NCI-H69 (cell line): ENCODE data around the gene KRT37.

Source experiments
- DNase-seq: peaks from one replicate; lab custom pipeline; 2025; lab: John Stamatoyannopoulos, UW

Gene KRT37

DNA sequence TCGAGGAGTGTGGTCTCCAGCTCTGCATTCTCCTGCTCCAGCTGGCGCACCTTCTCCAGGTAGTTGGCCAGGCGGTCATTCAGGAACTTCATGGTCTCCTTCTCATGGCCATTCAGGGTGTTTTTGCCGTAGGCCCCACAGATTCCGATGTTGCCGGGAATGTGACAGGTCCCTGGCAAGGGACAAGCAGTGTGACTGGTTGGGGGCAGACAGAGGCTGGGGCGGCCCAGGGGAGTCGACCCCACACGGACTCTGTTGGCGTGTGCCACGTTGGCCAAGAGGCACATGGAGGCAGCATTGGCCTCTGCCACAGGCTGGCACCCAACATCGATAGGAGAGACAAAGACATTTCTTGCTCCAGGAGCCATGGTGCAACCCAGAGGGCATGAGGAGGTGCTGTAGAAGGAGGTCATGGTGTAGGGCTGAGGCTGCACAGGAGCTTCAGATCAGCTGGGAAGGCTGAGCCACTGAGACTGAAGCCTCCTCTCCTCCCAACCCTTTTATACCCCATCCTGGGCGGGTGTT, at the start of gene KRT37:
TSS of gene KRT37 (minus strand) at position 475 of the 525 bp plus-strand sequence. CDS start at position 413, 62 bp downstream.
- DNase-seq: no peak

DNA sequence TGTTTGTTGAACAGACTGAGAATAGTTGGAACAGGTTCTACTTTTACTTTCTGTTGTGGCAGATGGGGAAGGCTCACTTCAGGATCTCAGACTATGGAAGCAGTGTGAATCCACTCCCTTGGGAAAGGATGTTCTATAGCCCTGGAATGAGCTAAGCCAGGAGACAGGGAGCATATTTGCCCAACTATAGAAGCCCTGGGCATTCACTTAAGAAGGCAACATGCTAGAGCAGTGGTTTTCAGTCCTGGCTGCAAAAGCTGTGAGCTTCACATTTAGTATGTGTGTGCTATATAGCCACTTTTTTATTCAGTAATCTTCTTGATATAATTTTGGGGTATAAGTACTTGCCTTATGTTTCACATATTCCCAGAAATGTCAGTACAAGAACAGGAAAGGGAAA, 44.0 kb upstream of the KRT37 start:
- no peak for DNase-seq

DNA sequence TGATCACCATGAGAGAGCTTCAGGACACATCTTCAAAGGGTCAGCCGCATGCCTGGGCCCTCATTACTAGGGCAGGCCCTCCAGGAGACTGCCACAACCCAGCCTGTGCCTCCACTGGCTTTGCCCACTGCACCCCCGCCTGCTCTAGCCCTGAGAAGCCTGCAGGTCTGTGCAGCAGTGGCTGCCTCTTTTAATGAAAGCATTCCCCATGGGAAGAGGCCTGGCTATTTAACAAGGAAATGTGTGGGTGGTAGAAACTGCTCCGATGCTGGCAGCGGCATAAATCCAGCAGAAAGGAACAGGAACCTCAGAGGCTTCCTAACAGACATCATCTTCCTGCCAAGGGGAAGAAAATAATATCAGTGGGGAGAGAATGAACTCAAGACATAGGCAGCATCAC, 43.2 kb upstream of the KRT37 start:
- DNase-seq: no peak

GRCh38 chr17:41466988-41467387, 42.6 kb upstream of the KRT37 start, which contains the start of gene KRT32:
TSS of gene KRT32 (minus strand) at chr17:41467386. CDS start at chr17:41467325, 61 bp downstream.
- DNase-seq: no peak

DNA sequence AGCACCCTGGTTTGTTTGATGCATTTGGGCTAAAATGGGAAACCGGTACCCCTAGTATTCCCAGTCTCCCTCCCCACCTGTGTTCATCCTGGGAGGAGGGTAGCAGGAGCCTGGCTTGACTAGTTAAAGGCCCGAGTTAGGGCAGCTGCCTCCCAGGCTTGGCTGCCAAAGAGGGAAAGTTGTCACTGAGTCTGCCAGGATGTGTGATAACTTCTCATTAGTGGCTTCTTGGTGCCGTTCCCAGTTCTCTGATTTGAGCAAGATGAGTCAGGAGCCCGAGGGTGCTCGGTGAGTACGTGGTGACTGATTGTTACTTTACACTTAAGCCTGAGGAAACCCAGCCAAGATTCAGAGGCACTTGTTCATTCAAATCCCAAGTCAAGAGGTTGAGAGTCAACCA, 40.3 kb upstream of the KRT37 start:
- no peak for DNase-seq

DNA sequence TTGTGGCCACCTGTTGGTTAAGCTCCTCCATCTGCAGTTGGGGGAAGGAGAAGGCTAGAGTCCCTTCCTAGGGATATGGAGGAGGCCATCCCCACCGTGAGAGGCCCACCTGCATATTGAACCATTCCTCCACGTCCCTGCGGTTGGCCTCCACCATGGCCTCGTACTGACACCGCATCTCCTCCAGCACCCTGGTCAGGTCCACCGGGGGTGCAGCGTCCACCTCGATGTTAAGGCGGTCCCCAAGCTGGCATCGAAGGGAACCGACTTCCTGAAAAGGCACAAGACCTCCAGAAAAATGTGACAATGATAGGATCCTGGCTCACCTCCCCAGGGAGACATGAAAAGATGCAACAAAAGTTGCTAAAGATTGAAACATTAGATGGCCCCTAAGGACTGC, 39.8 kb upstream of the KRT37 start:
- DNase-seq: no peak

- no peak for DNase-seq
Measured at GRCh38 chr17:41463746-41464145, 39.4 kb upstream of the KRT37 start.

- no peak for DNase-seq
Measured at GRCh38 chr17:41462705-41463104, 38.3 kb upstream of the KRT37 start.

DNA sequence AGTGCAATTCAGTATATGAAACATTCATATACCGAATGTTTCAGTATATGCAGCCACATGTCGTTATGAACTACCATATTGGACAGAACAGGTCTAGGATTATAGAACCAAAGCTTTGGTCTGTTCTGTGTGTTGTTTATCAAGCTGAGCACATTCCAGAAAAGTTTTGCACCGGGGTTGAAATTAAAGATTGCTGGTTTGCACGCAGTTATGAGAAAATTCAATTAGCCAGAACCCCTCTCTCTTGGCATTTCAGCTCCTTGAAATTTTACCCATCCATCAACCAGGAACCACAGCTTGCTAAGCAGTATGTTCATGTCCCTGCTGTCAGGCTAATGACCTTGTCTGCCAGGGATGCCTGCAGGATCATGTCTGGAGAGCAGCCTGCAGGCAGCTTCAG, 33.3 kb upstream of the KRT37 start:
- no peak for DNase-seq

DNA sequence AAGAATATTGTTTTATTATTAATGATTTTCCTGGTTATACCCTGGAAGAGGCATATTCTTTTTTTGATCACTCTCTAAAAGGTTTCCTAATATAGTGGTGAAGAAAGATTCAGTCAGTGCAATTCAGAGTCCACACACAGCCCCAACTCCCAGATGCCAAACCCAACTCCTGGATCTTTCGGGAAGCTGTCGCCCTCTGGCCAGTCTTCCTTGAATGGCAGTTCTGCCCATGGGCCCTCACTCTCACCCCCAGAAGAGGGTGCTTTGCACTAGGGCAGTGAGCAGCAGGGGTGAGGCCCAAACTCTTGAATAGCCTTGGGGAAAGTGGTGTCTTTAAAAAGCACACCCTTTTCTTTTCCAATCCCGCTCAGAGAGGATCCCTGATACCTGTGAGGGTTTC, 31.8 kb upstream of the KRT37 start:
- peak; percentile 11 for DNase-seq

DNA sequence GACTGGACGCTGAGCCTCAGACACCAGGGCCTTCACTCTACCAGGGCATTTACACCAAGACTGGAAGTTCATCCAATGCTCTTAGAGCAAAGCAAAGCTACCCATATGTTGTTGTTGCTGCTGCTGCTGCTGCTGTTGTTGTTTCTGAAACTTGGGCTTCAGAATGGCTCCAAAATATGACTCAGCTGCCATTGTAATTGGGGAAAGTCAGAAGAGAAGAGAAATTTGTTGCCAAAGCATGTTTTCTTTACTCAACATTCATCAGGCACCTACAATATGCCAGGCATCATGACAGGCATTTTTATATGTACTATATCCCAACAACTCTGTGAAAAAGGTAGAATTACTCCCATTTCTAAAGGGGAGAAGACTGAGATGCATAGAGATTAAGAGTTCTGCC, 30.9 kb upstream of the KRT37 start:
- DNase-seq: no peak

- no peak for DNase-seq
Measured at GRCh38 chr17:41453066-41453465, 28.7 kb upstream of the KRT37 start.

DNA sequence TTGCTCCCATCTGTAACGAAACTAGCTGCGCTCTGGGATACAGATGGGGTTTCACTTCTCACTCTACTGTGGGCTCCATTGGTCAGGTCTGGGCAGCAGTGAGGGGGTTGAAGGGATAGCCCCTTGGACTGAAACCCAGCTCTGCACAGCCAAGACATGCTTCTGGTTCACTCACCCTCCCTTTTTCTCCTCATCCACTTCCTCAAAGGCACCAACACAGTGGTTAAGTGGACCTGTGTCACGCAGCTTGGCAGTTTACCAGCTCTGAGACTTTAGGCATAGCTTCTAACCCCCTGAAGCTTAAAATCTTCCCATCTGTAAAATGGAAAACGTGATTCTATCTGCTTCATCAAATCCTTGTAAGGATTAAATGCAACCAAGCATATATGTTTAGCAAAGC, 27.9 kb upstream of the KRT37 start:
- no peak for DNase-seq

- DNase-seq: no peak
Measured at GRCh38 chr17:41451154-41451728, 26.9 kb upstream of the KRT37 start.

DNA sequence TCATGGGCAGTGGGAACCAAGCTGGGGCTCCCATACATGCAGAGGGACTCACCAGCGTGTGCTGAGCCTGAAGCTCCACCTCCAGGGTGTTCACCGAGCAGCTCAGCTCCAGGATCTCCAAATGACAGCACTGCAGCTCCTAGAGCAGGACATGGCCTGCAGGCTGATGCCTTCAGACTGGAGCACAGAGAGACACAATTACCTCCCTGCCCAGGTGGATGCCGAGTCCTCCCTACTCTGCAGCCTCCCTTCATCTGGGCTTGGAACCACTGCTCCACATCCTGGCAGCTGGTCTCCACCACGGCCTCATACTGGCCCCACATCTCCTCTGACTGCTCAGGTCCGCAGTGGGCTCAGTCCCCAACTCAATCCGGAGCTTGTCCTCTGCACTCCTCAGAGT, 24.6 kb upstream of the KRT37 start:
- no peak for DNase-seq

GRCh38 chr17:41448506-41448905, 24.1 kb upstream of the KRT37 start:
- DNase-seq: no peak

GRCh38 chr17:41446806-41447205, 22.4 kb upstream of the KRT37 start:
- no peak for DNase-seq

- DNase-seq: peak; percentile 6
Measured at GRCh38 chr17:41444640-41445039, 20.3 kb upstream of the KRT37 start.

DNA sequence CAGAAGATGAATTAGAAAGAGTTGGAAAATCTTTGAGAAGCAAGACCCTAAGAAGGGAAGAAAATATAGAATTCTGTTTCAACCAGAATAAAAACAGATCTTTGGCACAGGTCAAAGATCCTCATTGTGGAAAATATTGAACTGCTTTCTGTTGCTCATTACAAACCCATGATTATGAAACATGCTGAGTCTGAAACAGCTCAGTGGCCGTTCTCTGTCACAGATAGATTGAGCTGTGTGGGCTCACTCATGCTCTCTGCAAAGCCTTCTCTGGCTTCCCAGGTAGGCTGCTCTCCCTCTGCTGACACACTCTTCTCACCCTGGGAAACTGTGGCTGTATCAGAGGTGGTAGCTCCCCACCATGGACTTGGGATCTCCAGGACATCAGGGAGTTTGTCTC, 19.8 kb upstream of the KRT37 start:
- no peak for DNase-seq

- no peak for DNase-seq
Measured at GRCh38 chr17:41442739-41443138, 18.4 kb upstream of the KRT37 start.

GRCh38 chr17:41440531-41441033, 16.2 kb upstream of the KRT37 start, which contains the start of gene KRT38:
TSS of gene KRT38 (minus strand) at chr17:41440983. CDS start at chr17:41440921, 62 bp downstream.
- DNase-seq: no peak

DNA sequence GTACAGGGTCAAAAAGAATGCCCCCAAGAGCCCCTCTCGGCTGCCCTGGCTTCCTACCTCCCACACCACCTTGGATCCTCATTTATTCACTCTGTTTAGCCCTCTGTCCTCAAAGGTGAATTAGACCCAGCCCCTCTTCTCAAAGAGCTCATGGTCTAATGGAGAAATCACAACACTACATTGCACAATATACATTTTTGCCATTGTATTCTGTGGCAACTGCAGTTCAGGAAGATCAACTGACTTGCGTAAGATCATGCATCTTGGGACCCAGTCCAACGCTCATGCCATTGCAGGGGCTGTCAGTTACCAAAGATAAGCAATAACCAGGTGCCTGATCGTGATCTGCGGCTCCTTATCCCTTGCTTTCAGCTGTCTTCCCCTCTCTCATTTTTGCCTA, 15.0 kb upstream of the KRT37 start:
- no peak for DNase-seq

GRCh38 chr17:41437769-41438168, 13.4 kb upstream of the KRT37 start:
- DNase-seq: no peak

GRCh38 chr17:41437254-41437653, 12.9 kb upstream of the KRT37 start:
- no peak for DNase-seq
